OCI-M2 (cell line): ENCODE measurements around the gene MEGF6.

ENCODE experiments used
- DNase-seq: peaks from one replicate; lab custom pipeline; 2025; ENCODE audit not compliant: unreplicated experiment; lab: John Stamatoyannopoulos, UW

MEGF6 gene

GRCh38 chr1:3556336-3556735, 55.0 kb downstream of the MEGF6 start:
- no peak for DNase-seq

GRCh38 chr1:3555131-3555920, 56.0 kb downstream of the MEGF6 start:
- no peak for DNase-seq

GRCh38 chr1:3553940-3554223, 57.4 kb downstream of the MEGF6 start:
- DNase-seq: no peak

- no peak for DNase-seq
Observed at GRCh38 chr1:3553166-3553939, 58.0 kb downstream of the MEGF6 start.

- DNase-seq: no peak
Observed at GRCh38 chr1:3552751-3553150, 58.6 kb downstream of the MEGF6 start.

- DNase-seq: no peak
Observed at GRCh38 chr1:3552176-3552575, 59.1 kb downstream of the MEGF6 start.

GRCh38 chr1:3551711-3552110, 59.6 kb downstream of the MEGF6 start:
- no peak for DNase-seq

- no peak for DNase-seq
Observed at GRCh38 chr1:3551290-3551678, 60.0 kb downstream of the MEGF6 start.

- no peak for DNase-seq
Observed at GRCh38 chr1:3550511-3551289, 60.6 kb downstream of the MEGF6 start.

GRCh38 chr1:3548895-3549294, 62.4 kb downstream of the MEGF6 start:
- no peak for DNase-seq

GRCh38 chr1:3548156-3548893, 63.0 kb downstream of the MEGF6 start:
- DNase-seq: no peak

- no peak for DNase-seq
Observed at GRCh38 chr1:3547055-3548005, 64.0 kb downstream of the MEGF6 start.

- DNase-seq: no peak
Observed at GRCh38 chr1:3546048-3546384, 65.3 kb downstream of the MEGF6 start.

GRCh38 chr1:3545363-3546047, 65.8 kb downstream of the MEGF6 start:
- DNase-seq: no peak

GRCh38 chr1:3544040-3544977, 67.0 kb downstream of the MEGF6 start:
- DNase-seq: no peak

GRCh38 chr1:3543076-3544039, 68.0 kb downstream of the MEGF6 start:
- DNase-seq: no peak

GRCh38 chr1:3542676-3543075, 68.6 kb downstream of the MEGF6 start:
- no peak for DNase-seq
